ENCODE measurements around the gene EFNA5.
"Not testable (repeated sequence)": the region's sequence is repeated elsewhere in the genome, so short reads cannot be mapped to it uniquely, and the experiment has no call there.

EFNA5 gene

DNA sequence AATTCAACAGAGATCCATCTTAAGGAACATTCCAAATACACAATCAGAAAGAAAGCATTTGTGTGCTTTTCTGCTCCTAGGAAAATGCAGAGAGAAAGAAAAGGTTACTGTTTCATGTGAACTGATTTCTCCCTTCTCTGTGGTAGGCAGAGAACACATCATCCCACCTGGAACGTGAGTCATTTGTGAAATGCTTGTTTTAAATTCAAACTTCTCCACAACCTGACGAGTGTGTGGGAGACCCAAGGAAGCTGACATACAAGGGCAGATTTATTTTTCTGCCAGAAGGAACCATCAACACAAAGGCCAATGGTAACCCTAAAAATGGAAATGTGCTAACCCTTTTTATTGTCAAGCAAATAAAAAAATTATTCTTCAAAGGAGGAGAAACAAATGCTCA lies 156.4 kb downstream of the EFNA5 start:
- no peak for DNase-seq

DNA sequence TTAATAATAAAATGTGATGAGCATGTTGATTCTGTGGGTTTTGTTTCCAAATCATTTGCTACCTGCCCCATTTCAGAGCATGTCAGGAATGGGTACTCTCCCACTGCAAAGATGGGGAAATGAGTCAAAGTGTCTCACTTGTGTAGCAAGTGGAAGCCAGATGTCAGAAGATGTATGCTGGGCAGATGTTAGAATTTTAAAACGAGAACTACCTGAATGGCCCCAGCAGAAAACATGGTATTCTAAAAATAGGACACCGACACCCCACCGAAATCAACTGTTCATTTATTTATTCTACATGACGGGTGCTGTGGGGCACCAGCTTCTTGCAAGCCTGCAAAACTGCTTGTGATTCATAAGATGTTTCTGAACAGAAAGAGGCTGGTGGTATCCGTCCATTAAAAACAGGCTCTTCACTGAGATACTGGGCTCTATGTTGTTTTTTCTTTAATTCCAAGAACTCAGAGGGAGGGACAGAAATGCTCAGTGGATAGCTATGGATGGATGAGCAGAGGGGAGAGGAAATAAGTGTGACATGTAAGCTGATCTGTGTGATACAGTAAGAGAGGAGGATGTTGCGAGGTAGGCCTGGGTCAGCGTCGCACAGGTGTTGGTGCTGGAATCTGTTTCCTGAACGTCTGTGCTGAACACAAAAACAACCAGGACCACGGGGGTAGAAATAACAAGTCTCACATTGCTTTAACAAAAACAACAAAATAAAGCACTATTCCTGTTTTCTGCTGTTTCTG lies 157.2 kb downstream of the EFNA5 start:
- DNase-seq, result no peak

DNA sequence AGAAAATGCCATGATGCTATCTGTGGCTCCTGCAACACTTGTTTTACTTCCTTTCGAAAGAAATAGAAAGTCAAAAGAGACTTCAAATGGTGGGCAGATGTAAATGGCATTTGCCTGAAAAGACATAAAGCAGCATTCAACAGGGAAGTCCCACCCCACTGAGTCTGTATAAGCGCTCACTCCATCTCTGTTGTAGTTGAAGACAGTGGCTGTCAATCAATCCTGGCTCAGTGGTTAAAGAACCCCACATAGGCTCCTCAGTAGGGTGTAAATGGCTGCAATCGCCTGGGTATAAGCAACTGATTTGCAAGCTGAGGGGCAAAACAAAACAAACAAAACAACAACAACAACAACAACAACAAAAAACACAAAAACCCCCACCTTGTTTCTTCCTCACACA lies 158.7 kb downstream of the EFNA5 start:
- DNase-seq, result no peak

DNA sequence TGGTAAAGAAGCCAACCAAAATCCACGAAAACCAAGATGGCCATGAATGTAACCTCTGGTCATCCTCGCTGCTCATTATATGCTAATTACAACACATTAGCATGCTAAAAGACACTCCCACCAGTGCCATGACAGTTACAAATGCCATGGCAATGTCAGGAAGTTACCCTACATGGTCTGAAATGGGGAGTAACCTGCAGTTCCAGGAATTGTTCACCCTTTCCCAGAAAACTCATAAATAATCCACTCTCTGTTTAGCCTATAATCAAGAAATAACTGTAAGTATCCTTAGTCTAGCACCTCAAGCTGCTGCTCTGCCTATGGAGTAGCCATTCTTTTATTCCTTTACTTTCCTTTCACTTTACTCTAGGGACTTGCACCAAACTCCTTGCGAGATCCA lies 160.6 kb downstream of the EFNA5 start:
- DNase-seq, result no peak

DNA sequence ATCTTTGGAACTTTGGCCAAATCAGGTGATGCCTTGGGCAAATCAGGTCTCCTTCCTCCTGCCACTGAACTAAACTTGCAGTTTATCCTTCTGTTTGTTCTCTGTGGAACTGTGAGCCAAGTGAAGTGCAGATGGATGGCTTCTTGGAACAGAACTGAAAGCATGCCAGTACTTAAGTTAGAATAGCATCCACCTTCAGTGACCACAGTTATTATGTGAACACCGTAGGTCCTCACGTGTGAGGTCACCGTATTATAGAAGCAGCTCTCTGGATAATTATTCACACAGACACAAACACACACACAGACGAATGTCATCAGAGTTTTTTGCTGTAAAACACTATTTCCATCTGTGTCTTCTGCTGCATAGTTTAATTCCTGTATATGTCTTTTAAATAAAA lies 162.6 kb downstream of the EFNA5 start:
- no peak for DNase-seq

DNA sequence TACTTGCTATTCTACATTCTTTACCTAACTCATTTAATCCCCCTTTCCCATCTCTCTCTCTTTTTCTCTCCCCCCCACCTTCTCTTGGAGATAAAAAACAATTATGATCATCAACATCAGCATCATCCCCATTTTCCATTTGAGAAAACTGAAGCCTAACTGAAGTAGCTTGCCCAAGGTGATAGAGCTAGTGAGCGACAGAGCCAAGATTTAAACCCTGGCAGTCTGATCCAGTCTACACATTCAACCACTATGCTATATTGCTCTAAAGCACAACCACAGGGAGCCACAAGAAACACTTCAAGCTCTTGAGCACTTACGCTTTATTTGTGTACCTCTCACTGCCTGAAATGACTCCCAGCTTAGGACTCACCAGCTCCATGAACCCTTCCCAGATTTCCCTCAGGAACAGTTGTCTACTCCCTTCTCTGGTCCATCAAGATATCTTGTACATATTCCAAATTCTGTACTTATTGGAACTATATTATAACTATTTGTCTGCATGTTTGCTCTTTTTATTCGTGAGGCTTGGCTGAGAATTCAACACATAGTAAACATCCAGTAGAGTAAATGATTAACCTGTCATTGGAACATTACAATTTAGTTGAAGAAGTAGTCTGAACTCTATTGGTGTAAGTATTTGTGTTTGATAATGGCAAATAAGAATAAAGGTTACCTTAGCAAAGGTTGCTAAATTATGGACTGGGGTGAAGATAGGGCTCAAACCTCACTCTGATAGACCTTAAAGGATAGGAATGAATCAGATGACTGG lies 164.8 kb downstream of the EFNA5 start:
- DNase-seq, result peak; percentile 32 to 55

DNA sequence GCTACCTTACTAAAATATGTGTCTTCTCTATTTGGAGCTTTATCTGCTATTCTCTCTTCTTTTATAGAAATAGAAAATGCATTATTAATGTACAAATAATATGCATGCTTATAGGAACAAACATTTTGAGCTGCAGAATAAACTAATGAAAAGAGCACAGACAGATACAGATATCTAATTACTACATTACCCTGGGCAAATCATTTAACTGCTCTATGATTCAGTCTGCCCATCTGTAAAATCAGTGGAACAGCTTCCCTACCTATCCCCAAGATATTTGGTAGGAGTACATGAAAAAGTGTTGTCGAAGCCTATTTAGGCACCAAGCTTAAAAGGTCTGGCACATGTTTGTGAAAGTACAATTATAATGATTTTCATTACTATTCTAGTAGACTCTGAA lies 166.3 kb downstream of the EFNA5 start:
- DNase-seq, result no peak

DNA sequence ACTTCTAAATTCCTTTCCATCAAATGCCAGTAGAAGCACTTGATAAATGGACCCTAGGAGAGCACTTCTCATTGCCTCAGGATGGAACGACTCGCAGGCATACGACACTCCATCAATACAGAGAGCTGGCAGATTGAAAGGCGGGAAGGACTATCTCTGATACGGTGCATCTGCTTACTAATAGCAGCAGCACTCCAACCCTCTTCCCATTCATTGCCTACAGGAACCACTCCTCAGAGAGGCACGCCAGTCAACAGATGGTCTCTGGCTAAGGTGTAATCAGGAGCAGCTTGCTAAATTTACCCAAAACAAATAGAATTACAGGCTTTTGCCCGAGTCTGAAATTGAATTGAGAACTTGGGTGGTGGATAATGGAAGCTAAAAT lies 168.1 kb downstream of the EFNA5 start:
- peak; percentile 82 to 87 for DNase-seq

DNA sequence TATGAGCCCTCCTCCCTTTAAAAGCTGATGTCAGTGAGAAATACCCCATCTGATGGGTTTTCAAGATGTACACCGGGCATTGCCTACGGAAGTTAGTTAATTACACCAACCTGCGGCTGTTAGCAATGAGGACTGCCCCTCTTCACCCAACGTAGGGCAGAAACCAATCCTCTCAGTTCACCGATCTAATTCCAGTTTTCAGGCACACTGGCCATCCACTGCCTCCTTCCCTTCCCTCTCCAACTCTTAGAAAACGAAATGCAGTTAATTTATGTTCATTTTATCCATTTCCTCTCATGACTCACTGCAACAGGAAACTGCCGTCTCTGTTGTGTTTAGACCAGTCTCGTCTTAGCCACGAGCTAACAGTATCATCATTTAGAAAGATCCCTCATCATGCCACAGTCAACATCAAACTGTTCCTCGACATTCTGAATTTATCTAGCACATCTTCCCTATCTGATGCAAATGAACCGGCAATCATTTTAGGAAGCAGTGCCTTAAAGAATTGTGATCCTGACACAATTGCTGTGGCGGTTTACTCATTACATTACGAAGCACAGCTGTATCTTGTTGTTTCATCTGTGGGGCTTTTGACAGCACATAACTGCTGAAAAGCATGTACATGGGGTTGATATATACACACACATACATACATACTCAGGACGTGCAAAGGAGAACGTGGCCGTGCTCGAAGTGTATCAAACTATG lies 168.6 kb downstream of the EFNA5 start:
- DNase-seq, result no peak

DNA sequence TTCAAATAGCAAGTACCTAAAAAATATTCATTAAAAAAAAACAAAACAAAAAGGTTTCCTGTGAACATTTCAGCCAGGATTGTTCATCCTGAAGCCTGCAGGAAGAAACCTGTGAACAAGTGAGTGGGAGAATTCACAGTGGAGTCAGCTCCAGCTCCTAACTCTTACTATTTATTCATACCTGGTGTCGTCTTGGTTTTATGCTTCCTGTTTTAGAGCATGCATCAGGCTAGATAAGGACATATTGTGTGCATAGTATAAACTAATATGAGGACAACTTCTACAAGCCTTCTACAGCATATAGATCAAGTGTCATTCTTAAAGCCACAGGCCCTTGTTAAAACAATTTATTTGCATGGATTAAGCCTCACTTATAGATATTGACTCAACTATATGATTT lies 169.9 kb downstream of the EFNA5 start:
- no peak for DNase-seq

DNA sequence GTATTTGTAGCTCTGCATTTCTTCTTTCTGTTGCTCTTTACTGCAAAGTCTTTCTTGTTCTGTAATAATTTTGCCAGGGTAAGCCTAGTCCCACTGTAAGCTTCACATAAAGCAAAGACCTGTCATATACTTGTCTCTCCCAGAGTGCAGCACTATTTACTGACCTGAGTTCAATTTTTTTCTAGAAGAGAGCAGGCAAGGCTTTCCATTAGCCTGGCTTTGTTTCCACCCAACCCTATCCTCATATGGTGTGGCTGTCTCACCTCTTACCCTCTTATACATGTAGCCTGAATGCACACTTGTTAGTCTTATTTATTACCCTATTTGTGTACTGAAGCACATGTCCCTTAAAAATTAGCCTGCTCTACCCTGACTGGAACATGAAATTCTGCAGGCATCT lies 170.4 kb downstream of the EFNA5 start:
- no peak for DNase-seq

DNA sequence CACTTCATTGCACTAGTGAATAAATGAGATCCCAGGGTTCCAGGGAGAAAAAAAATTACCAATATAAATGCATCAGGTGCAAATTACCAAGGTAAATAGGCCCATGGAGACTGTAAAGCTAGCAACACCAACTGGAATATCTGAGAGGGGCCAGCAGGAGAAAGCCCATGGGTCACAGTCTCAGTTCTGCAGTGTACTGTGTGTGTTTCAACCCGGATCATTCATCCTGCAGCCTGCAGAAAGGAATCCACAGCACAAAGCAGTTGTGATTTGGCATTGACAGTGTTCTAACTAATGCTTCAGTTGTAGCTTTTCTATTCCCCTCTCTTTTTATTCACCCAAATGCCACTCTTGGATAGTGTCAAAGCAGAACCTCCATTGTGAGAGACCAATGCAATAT lies 171.0 kb downstream of the EFNA5 start:
- no peak for DNase-seq

DNA sequence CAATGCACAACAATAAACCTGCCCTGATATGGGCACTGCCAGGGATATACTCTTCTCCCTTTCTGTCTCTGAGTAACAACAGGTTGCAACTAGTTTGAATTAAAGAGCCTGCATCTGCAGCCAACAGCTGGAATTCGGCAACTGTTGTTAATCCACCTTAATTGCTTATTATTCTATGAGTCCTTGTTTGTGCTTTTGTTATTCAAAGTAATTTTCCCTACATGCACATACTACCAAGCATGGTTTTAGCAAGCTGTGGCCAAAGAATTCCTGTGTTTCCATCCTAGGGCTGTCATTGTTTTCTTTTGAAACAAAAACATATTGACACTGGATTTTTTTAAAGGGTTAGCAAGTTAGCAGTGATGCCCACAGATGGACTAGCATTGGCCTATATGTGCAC lies 171.5 kb downstream of the EFNA5 start:
- DNase-seq, result no peak

DNA sequence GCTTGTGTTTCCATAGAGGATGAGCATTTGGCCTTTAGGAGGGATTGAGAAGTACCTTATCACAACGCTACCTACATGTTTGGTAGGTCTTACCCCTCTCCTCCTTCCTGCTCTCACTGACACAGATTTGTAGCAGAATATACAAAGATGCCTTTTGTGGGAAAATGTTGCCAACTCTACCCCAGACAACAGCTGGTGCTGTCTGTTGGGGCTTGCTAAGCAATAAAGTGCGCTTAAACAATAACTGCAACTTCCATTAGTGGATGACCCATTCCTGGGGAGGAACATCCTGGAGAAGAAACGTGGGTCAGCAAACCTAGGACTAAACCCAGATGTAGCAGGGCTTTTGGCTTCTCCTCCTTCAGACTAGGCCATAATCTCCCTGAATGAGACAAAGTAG lies 174.3 kb downstream of the EFNA5 start:
- DNase-seq, result no peak

DNA sequence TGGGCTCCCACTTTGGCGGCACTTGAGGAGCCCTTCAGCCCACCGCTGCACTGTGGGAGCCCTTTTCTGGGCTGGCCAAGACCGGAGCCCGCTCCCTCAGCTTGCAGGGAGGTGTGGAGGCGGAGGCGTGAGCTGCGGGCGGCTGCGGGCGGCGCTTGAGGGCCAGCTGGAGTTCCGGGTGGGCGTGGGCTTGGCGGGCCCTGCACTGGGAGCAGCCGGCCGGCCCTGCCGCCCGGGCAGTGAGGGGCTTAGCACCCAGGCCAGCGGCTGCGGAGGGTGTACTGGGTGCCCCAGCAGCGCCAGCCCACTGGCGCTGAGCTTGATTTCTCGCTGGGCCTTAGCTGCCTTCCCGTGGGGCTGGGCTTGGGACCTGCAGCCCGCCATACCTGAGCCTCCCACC lies 176.6 kb downstream of the EFNA5 start:
- not testable (repeated sequence) for DNase-seq

DNA sequence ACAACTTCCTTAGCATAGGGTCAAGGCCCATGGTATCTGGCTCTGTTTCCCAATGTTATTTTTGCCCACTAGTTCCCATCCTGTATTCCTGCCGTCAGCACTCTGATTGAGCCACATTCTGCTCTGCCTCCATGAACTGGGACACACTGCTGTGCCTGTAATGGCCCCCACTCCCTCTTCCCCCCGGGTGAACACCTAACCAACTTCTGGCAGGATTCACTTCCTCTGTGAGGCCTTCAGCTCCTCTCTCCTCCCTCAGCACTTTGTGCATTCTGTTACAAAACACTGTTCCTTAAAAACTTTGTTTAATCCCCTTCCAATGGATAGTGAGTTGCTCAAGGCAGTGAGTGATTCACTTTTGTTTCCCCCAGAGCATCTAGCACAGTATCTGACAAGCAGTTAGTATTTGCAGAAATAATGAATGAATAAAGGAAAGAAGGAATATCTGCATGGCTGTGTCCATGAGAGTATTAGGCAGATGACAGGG lies 183.6 kb downstream of the EFNA5 start:
- DNase-seq, result no peak

DNA sequence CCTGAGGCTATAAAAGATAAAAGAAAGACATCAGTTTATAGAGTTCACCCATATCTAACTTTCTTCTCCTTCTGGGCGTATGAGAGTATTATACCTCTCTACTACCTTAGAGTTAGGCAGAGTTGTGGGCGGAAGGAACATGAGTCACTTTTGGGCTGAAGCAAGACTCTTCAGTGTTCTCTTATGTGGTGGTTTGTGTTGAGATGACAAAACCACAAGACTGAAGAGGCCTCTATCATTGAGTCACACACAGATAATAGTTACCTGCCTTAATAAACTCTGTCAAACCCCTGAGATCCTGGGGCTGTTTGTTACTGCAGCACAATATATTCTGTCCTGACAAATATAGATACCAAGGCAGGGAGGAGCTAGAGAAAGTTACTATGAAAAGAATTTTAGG lies 184.2 kb downstream of the EFNA5 start:
- no peak for DNase-seq

DNA sequence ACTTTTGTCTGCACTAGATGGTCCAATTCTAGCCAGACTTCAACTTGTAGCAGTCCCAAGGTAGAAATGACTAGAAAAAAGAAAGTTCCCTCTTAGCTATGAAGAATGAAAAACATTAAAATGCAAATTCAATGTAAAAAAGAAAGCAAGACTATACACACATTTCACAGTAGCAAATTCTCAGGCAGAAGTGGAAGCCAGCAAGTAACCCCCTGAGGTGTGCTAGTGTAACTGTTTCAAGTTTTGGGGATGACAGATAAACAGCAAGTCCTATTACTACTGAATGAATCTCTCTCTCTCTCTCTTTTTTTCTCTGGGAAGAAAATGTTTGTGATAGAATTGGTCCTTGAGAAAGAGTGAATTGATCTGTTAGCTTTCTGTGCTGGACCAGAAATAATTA lies 185.6 kb downstream of the EFNA5 start:
- DNase-seq, result no peak

DNA sequence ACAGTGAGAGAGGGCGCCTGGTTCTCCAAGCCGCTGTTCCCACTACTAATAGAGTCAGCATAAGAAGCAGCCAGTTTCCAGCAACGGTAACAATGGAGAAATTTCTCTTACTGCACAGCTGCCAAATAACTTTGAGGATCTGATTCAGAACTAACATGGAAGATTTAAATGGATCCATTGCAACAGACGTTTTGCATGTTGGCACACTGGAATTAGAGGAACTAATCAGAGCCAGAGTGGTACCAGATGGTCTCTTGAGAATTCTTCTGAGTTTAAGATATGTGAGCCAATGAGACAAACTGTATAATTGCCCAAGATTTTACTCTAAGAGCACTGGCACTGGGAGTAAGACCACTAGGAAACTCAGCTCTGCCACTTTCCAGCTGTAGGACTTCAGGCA lies 186.5 kb downstream of the EFNA5 start:
- no peak for DNase-seq

DNA sequence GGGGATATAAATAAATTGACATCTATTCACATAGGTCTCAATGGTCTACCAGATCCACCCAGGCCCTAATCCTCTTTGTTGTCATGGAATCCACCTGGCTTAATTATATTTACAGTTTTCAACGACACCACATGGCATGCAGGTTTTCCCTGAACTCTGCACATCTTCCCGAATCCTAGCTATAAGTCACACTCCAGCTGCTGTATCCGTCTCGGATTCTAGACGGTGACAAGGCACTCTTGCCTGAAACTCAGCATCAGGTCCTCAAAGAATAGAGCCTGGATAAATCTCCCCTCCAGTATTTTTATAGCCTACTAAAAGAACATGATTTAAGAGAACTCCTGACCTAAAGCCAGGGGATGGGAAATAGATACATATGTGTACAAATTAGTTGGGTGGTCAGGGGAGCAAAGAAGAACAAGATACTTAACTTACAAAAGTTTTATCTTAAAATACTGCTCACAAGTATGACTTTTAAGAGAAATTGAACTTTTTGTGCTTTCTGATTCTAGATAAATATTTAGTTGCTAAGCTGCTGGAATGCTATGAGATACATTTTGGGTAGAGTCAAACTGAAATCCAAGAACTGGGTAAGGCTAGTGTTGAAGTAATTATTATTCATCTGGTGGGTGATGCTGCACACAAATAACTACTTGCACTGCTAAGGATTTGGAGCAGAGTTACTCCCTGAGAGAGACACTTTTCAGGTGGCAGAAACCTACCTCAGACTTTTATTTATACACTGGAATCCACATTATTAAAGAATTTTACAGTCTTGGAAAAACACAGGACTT lies 187.3 kb downstream of the EFNA5 start:
- DNase-seq, result no peak

DNA sequence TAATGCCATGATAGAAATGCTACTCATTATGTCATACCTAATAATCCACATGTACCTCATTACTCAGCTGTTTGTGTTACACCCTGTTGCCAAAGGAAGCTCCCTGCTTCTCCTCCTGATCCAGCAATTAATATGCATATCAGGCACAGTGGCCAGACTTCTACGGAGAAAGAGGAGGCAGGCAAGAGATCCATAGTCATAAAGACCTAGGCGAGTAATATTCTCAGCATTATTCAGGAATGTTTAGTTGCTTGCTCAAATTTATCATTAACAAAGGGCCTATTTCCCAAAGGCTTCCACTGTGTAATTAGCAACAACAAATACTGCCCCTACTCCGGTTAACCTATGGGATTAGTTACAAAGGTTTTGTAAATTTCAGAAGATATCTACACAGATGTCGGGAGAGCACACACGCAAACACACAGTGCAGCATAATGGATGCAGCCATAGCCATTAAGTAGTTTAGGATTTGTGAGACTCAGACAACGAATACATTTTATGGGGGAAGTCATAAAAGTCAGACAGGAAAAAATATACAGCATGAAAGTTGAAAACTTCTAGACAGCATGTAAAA lies 192.6 kb downstream of the EFNA5 start:
- DNase-seq, result no peak

DNA sequence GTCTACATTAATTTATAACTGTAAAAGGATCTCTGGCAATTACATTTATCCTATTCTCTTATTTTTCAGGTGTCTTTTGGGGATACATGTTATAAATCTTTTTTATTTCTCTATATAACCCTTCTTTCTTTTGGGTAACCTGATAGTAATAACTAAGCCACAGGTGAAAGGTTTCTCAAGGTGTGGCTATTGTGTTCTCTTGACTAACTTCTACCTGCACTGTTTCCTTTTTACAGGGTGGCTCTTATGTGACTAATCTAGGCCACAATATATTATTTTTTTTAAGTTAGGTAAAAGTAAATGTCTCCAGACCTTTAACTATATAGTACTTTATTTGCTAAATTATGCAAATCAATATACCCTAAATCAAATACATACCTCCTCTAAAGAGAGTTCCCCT lies 193.2 kb downstream of the EFNA5 start:
- no peak for DNase-seq

DNA sequence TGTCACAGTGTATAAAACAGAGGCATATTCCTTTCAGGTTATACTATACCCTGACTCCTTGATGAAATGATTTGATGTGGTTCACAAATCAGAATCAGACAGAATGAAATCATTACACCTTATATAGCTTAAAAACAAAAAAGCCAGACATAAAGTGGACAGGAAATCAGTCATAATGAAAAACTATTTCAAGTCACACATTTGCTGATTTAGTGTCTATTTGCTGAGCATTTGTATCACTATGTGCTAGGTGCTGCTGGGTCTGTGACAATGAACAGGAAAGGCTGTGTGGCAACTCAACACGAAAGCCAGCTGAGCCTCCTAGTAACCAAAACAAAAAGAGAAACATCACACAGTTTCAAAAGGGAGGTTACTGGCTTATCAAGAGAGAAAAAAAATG lies 194.0 kb downstream of the EFNA5 start:
- no peak for DNase-seq
